ENCODE measurements around the gene TFPT. TPM values are rescaled to one million over a fixed set of nuclear protein-coding genes. Genes with fewer than 3 reads are reported as not detected.

The TFPT gene
- total and polyA plus RNA-seq, 2 of the 13 experiments (the other 11 are each of a cell fraction or from before 2014, with no cell fraction given) = 8.4 to 10.7 TPM

DNA sequence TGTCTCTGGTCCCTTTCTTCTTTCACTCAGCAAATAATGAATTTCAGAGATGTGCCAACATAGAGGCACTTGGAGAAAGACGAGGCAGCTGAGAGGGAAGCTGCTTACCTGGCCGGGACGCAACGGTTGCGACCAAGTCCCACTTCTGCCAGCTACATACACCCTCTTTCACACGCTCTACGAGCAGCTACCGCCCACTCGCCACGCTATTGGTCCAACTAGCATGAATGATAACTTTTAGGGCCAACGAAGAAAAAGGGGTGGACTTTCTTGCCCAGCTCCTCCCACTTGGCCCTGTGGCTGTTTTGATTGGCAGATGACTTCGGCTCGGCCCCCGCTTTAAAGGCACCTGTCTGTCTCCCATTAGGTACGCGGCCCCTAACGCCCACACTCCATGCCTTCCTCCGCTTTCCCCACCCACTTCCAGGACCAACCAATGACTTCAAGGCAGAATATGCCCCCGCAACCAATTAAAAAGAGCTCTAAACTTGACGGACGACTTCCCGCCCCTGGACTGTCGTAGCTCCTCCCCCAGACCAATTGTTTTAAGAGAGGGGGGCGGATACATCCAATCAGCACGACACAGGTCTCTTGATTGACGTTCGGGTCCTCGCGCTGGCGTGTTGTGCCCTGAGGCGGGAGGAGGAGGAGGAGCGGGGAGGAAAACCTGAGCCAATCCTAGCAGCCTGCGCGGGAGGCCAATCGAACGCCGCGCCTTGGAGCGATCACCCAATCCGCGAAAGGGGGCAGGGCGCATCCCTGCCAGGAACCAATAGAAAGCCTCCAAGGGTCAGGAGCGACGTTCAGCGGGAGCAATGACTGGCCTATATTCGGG, 21.6 kb upstream of the TFPT start (continued):
- TF ChIP-seq, protein P1, sequence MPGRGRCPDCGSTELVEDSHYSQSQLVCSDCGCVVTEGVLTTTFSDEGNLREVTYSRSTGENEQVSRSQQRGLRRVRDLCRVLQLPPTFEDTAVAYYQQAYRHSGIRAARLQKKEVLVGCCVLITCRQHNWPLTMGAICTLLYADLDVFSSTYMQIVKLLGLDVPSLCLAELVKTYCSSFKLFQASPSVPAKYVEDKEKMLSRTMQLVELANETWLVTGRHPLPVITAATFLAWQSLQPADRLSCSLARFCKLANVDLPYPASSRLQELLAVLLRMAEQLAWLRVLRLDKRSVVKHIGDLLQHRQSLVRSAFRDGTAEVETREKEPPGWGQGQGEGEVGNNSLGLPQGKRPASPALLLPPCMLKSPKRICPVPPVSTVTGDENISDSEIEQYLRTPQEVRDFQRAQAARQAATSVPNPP (CRISPR knock-in tag; IDR thresholded peaks at IDR 0.05) = no peak
- TF ChIP-seq ELF4 (CRISPR knock-in tag; IDR thresholded peaks at IDR 0.05; ENCODE audit: borderline replicate concordance) (no peak), ZSCAN31 (CRISPR knock-in tag; IDR thresholded peaks at IDR 0.05; ENCODE audit: low read depth) (no peak), NFYB (CRISPR knock-in tag; IDR thresholded peaks at IDR 0.05) (peak; percentile 93), ZNF274 (CRISPR knock-in tag; IDR thresholded peaks at IDR 0.05) (no peak), ZNF530 (CRISPR knock-in tag; IDR thresholded peaks at IDR 0.05; ENCODE audit: low read depth) (no peak), RNF2 (conservative IDR thresholded peaks at IDR 0.05; ENCODE audit: low read depth) (no peak), FOXP1 (IDR thresholded peaks at IDR 0.05) (no peak), FOXP1 (CRISPR knock-in tag; IDR thresholded peaks at IDR 0.05) (no peak), PTBP1 (IDR thresholded peaks at IDR 0.05; ENCODE audit: low read depth, low read length, poor library complexity, severe bottlenecking) (no peak), ZNF24 (IDR thresholded peaks at IDR 0.05) (no peak), ZNF331 (CRISPR knock-in tag; IDR thresholded peaks at IDR 0.05) (no peak), HNF4G (IDR thresholded peaks at IDR 0.05; ENCODE audit: borderline replicate concordance, low read depth, low read length) (no peak), HNF4G (CRISPR knock-in tag; IDR thresholded peaks at IDR 0.05; ENCODE audit: borderline replicate concordance, low read depth) (no peak), SMC3 (IDR thresholded peaks at IDR 0.05; ENCODE audit: low read length) (no peak)
- TF ChIP-seq, protein P2, sequence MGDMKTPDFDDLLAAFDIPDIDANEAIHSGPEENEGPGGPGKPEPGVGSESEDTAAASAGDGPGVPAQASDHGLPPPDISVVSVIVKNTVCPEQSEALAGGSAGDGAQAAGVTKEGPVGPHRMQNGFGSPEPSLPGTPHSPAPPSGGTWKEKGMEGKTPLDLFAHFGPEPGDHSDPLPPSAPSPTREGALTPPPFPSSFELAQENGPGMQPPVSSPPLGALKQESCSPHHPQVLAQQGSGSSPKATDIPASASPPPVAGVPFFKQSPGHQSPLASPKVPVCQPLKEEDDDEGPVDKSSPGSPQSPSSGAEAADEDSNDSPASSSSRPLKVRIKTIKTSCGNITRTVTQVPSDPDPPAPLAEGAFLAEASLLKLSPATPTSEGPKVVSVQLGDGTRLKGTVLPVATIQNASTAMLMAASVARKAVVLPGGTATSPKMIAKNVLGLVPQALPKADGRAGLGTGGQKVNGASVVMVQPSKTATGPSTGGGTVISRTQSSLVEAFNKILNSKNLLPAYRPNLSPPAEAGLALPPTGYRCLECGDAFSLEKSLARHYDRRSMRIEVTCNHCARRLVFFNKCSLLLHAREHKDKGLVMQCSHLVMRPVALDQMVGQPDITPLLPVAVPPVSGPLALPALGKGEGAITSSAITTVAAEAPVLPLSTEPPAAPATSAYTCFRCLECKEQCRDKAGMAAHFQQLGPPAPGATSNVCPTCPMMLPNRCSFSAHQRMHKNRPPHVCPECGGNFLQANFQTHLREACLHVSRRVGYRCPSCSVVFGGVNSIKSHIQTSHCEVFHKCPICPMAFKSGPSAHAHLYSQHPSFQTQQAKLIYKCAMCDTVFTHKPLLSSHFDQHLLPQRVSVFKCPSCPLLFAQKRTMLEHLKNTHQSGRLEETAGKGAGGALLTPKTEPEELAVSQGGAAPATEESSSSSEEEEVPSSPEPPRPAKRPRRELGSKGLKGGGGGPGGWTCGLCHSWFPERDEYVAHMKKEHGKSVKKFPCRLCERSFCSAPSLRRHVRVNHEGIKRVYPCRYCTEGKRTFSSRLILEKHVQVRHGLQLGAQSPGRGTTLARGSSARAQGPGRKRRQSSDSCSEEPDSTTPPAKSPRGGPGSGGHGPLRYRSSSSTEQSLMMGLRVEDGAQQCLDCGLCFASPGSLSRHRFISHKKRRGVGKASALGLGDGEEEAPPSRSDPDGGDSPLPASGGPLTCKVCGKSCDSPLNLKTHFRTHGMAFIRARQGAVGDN (CRISPR knock-in tag; IDR thresholded peaks at IDR 0.05) = peak; percentile 11; the same call in 1 of the 2 replicates
- TF ChIP-seq, protein P3, sequence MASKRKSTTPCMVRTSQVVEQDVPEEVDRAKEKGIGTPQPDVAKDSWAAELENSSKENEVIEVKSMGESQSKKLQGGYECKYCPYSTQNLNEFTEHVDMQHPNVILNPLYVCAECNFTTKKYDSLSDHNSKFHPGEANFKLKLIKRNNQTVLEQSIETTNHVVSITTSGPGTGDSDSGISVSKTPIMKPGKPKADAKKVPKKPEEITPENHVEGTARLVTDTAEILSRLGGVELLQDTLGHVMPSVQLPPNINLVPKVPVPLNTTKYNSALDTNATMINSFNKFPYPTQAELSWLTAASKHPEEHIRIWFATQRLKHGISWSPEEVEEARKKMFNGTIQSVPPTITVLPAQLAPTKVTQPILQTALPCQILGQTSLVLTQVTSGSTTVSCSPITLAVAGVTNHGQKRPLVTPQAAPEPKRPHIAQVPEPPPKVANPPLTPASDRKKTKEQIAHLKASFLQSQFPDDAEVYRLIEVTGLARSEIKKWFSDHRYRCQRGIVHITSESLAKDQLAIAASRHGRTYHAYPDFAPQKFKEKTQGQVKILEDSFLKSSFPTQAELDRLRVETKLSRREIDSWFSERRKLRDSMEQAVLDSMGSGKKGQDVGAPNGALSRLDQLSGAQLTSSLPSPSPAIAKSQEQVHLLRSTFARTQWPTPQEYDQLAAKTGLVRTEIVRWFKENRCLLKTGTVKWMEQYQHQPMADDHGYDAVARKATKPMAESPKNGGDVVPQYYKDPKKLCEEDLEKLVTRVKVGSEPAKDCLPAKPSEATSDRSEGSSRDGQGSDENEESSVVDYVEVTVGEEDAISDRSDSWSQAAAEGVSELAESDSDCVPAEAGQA (IDR thresholded peaks at IDR 0.05; ENCODE audit: low read depth) = no peak
- TF ChIP-seq, protein P3 (CRISPR knock-in tag; IDR thresholded peaks at IDR 0.05; ENCODE audit: borderline replicate concordance) = no peak
- TF ChIP-seq, protein P4, sequence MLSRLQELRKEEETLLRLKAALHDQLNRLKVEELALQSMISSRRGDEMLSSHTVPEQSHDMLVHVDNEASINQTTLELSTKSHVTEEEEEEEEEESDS (CRISPR knock-in tag; IDR thresholded peaks at IDR 0.05; ENCODE audit: borderline replicate concordance) = no peak
